ENCODE results near the gene SUPT4H1.

SUPT4H1 gene

GRCh38 chr17:58330538-58330996, 21.4 kb downstream of the SUPT4H1 start:
- Histone ChIP-seq H4K20me1 (peaks cover 48 to 68% (median 56%) of the 10 kb centered on the region in 11 experiments), H3K4me2 (peak overlapping the region; percentile 95 to 100 (median 98)), H3K27me3 (peaks cover 0 to 5% (median 0%) of the 10 kb centered on the region in 11 experiments; a peak in 6 of 22 replicates), H3K9me3 (replicated peaks in 1 of 11) (peaks cover 0 to 11% (median 7%) of the 10 kb centered on the region in 11 experiments; a peak in 10 of 22 replicates), H3K27ac (peak overlapping the region; percentile 94 to 100 (median 99)), H3K36me3 (peaks cover 12 to 25% (median 21%) of the 10 kb centered on the region in 11 experiments), H3K4me1 (peaks cover 60 to 73% (median 68%) of the 10 kb centered on the region in 10 experiments), H3K9ac (peak overlapping the region; percentile 93 to 100 (median 98)), H3K4me3 (peak overlapping the region; percentile 86 to 100 (median 99))
- no peak for TF ChIP-seq Cebpa-rat (IDR thresholded peaks at IDR 0.05)

GRCh38 chr17:58329810-58330537, 22.0 kb downstream of the SUPT4H1 start:
- peak overlapping the region; percentile 86 to 100 (median 99) for H3K4me3 ChIP-seq
- peak overlapping the region; percentile 93 to 100 (median 98) for H3K9ac ChIP-seq
- H3K4me2 ChIP-seq, result peak overlapping the region; percentile 95 to 100 (median 98)
- H3K4me1 ChIP-seq, result peaks cover 60 to 73% (median 68%) of the 10 kb centered on the region in 10 experiments
- peak overlapping the region; percentile 94 to 100 (median 99); a peak in 21 of 22 replicates for H3K27ac ChIP-seq
- H3K36me3 ChIP-seq, result peaks cover 12 to 25% (median 21%) of the 10 kb centered on the region in 11 experiments
- H3K27me3 ChIP-seq, result peaks cover 0 to 11% (median 0%) of the 10 kb centered on the region in 11 experiments; a peak in 9 of 22 replicates
- TF ChIP-seq Cebpa-rat (IDR thresholded peaks at IDR 0.05), result peak in 1 of 11 experiments; percentile 44; a peak in 1 of 22 replicates
- H3K9me3 ChIP-seq (replicated peaks in 1 of 11), result peaks cover 0 to 11% (median 7%) of the 10 kb centered on the region in 11 experiments; a peak in 10 of 22 replicates
- peaks cover 48 to 74% (median 62%) of the 10 kb centered on the region in 11 experiments for H4K20me1 ChIP-seq

- Histone ChIP-seq H3K4me2 (peak overlapping the region; percentile 95 to 100 (median 98)), H3K27me3 (peaks cover 0 to 19% (median 7%) of the 10 kb centered on the region in 11 experiments; a peak in 10 of 22 replicates), H4K20me1 (peaks cover 48 to 81% (median 62%) of the 10 kb centered on the region in 11 experiments), H3K27ac (peak overlapping the region; percentile 40 to 100 (median 99); a peak in 21 of 22 replicates), H3K9ac (peak overlapping the region; percentile 60 to 100 (median 97)), H3K9me3 (replicated peaks in 1 of 11) (peaks cover 0 to 11% (median 7%) of the 10 kb centered on the region in 11 experiments; a peak in 10 of 22 replicates), H3K4me3 (peak overlapping the region; percentile 86 to 100 (median 99)), H3K4me1 (peaks cover 60 to 73% (median 68%) of the 10 kb centered on the region in 10 experiments), H3K36me3 (peaks cover 12 to 25% (median 21%) of the 10 kb centered on the region in 11 experiments)
- no peak for TF ChIP-seq Cebpa-rat (IDR thresholded peaks at IDR 0.05)
Observed at GRCh38 chr17:58329035-58329809, 22.8 kb downstream of the SUPT4H1 start.

GRCh38 chr17:58328195-58329034, 23.6 kb downstream of the SUPT4H1 start, which contains the start of gene TSPOAP1:
Gene TSPOAP1 (minus strand): TSS chr17:58328795. CDS start chr17:58327920, 875 bp downstream.
- H3K27me3 ChIP-seq, result peaks cover 0 to 23% (median 11%) of the 10 kb centered on the region in 11 experiments; a peak in 10 of 22 replicates
- peaks cover 12 to 29% (median 23%) of the 10 kb centered on the region in 11 experiments for H3K36me3 ChIP-seq
- H3K4me2 ChIP-seq, result peak within 1 kb of the TSS; percentile 95 to 100 (median 98)
- peak in 2 of 11 experiments; percentile 11 to 50; a peak in 3 of 22 replicates for TF ChIP-seq Cebpa-rat (IDR thresholded peaks at IDR 0.05)
- peaks cover 53 to 73% (median 68%) of the 10 kb centered on the region in 10 experiments for H3K4me1 ChIP-seq
- peak within 1 kb of the TSS; percentile 86 to 100 (median 99) for H3K4me3 ChIP-seq
- peak within 1 kb of the TSS; percentile 40 to 100 (median 99); a peak in 21 of 22 replicates for H3K27ac ChIP-seq
- H4K20me1 ChIP-seq, result peaks cover 48 to 89% (median 62%) of the 10 kb centered on the region in 11 experiments
- H3K9me3 ChIP-seq (replicated peaks in 1 of 11), result peaks cover 0 to 11% (median 7%) of the 10 kb centered on the region in 11 experiments; a peak in 10 of 22 replicates
- peak within 1 kb of the TSS; percentile 60 to 100 (median 97) for H3K9ac ChIP-seq

GRCh38 chr17:58327363-58328194, 24.4 kb downstream of the SUPT4H1 start:
- no peak for TF ChIP-seq Cebpa-rat (IDR thresholded peaks at IDR 0.05)
- Histone ChIP-seq H3K27ac (peak overlapping the region in 9 of 11 experiments; percentile 94 to 100 (median 99); a peak in 18 of 22 replicates), H3K36me3 (peaks cover 12 to 37% (median 26%) of the 10 kb centered on the region in 11 experiments), H3K4me1 (peaks cover 51 to 73% (median 68%) of the 10 kb centered on the region in 10 experiments), H3K4me2 (peak overlapping the region; percentile 95 to 100 (median 98)), H3K9ac (peak overlapping the region in 10 of 11 experiments; percentile 23 to 100 (median 98); a peak in 20 of 22 replicates), H3K4me3 (peak overlapping the region in 8 of 10 experiments; percentile 26 to 99 (median 98); a peak in 16 of 20 replicates), H4K20me1 (peaks cover 48 to 95% (median 62%) of the 10 kb centered on the region in 11 experiments), H3K27me3 (peaks cover 0 to 23% (median 11%) of the 10 kb centered on the region in 11 experiments; a peak in 10 of 22 replicates), H3K9me3 (replicated peaks in 1 of 11) (peaks cover 0 to 11% (median 7%) of the 10 kb centered on the region in 11 experiments; a peak in 10 of 22 replicates)

GRCh38 chr17:58326609-58327362, 25.2 kb downstream of the SUPT4H1 start:
- peaks cover 0 to 23% (median 11%) of the 10 kb centered on the region in 11 experiments; a peak in 10 of 22 replicates for H3K27me3 ChIP-seq
- peak overlapping the region in 9 of 11 experiments; percentile 23 to 100 (median 98); a peak in 16 of 22 replicates for H3K9ac ChIP-seq
- H3K4me2 ChIP-seq, result peak overlapping the region; percentile 94 to 100 (median 98)
- peaks cover 12 to 41% (median 32%) of the 10 kb centered on the region in 11 experiments for H3K36me3 ChIP-seq
- no peak for TF ChIP-seq Cebpa-rat (IDR thresholded peaks at IDR 0.05)
- peaks cover 43 to 90% (median 57%) of the 10 kb centered on the region in 11 experiments for H4K20me1 ChIP-seq
- peak overlapping the region in 7 of 10 experiments; percentile 86 to 99 (median 99); a peak in 13 of 20 replicates for H3K4me3 ChIP-seq
- H3K27ac ChIP-seq, result peak overlapping the region in 8 of 11 experiments; percentile 94 to 100 (median 99); a peak in 15 of 22 replicates
- peaks cover 0 to 11% (median 7%) of the 10 kb centered on the region in 11 experiments; a peak in 10 of 22 replicates for H3K9me3 ChIP-seq (replicated peaks in 1 of 11)
- peaks cover 51 to 79% (median 74%) of the 10 kb centered on the region in 10 experiments for H3K4me1 ChIP-seq
